Right lobe of liver (tissue), 6 donors: ENCODE data around the gene NAA20. TPM values are rescaled to one million over a fixed set of nuclear protein-coding genes. Genes with fewer than 3 reads are reported as not detected.

Source experiments
- ATAC-seq, 4 donors: fragments of 200-7000 bp; cut with Tn5 transposase; one replicate each; pipeline ENCODE4 v1.9.1; 2020; ENCODE audit warnings: mild to moderate bottlenecking in 4 of 4, moderate library complexity in 4 of 4
- DNase-seq, 3 donors: peaks; one replicate each; pipeline ENCODE4 v3.0.0-alpha.2; 2020
- H3K27ac ChIP-seq, 3 donors: fragments of 200-600 bp; one replicate each; pipeline ENCODE4 v1.8.0; 2022
- H3K27me3 ChIP-seq, 2 donors: fragments of 200-600 bp; one replicate each; pipeline ENCODE4 v1.8.0; 2022
- H3K36me3 ChIP-seq, 4 donors: fragments of 200-600 bp; sonication (generic) in 1 of 4; one replicate each; pipeline versions ENCODE4 v1.5.1 to v1.8.0; 2017 to 2022; ENCODE audit warnings: control low read depth in 1 of 4
- H3K4me1 ChIP-seq, 4 donors: fragments of 200-600 bp; sonication (generic) in 1 of 4; one replicate each; pipeline versions ENCODE4 v1.5.1 to v1.8.0; 2017 to 2022; ENCODE audit warnings: control low read depth in 1 of 4
- H3K4me3 ChIP-seq, 3 donors: fragments of 200-600 bp; one replicate each; pipeline ENCODE4 v1.8.0; 2022
- H3K9me3 ChIP-seq, 4 donors: fragments of 200-600 bp; sonication (generic) in 1 of 4; one replicate each; pipeline versions ENCODE4 v1.5.1 to v1.8.0; 2017 to 2022; ENCODE audit warnings: control low read depth in 1 of 4
- CTCF ChIP-seq, 4 donors: fragments of 200-600 bp in 3 of 4; fragments of 450-650 bp in 1 of 4; IDR thresholded peaks; one replicate each; pipeline versions ENCODE4 v1.5.1 to v1.8.0; 2016 to 2022; ENCODE audit warnings: antibody characterized with exemption in 4 of 4, mild to moderate bottlenecking in 2 of 4
- POLR2A ChIP-seq: fragments of 450-650 bp; IDR thresholded peaks from one replicate; pipeline ENCODE4 v1.6.1; 2017; ENCODE audit warnings: antibody characterized with exemption, mild to moderate bottlenecking
- WGBS: methylation state at CpG from one replicate; pipeline ENCODE4 v1.1.6; 2018; ENCODE audit warnings: low coverage, low lambda C conversion rate; ENCODE audit not compliant: insufficient coverage; ENCODE audit errors: missing lambda C conversion rate; 5-methylcytosine and 5-hydroxymethylcytosine counted together
- intact Hi-C, 2 donors: fragments of 100-400 bp; cut with DNase I; formaldehyde crosslinking; loops; one replicate each; pipeline versions ENCODE4 v1.11.2 to v1.14.1; 2022
- total RNA-seq, 6 experiments: library from RNA; depleted of rRNA in 2 of 6; stranded (reverse); fragments of >200 nt in 2 of 6; fragmentation: NEBNext Ultra II Directional in 3 of 6; extraction: Animal tissue kit (Norgen Biotek cat#: 25700) in 3 of 6; gene quantifications; one replicate each; pipeline versions ENCODE4 v1.1.0 to v1.2.4, GENCODE V29; 2016 to 2023
- donor health status: DM: no; HTN: yes; CAD: no.
- donor health status: DM: no; HTN: no; CAD: no.
- donor health status: DM: no; HTN: no; CAD: no.
- donor health status: DM: no; HTN: yes; CAD: no.
- donor health status: DM: no; HTN: yes; CAD: no.

The NAA20 gene
- total RNA-seq, 6 experiments from 2014 or later = 34.0 to 48.0 (median 41.7) TPM

DNA sequence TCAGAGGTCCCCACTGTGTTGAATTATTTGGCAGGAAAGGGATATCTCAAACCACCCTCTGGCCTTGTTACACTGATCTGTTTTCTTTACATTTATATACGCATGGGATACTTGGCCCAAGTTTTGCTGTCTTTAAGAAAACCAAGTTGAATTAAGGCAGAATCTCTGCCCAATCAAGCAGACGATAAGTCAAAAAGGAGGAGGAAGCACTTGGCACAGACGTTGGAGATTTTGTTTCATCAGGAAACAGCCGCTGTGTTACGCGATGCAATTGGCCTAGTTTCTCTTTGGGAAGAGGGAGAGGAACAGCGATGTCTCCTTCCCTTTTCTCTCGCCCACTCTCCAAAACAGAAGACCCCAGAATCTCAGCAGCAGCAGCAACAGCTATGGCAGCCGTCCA is 20.2 kb upstream of the NAA20 start:
- H3K36me3 ChIP-seq = peaks cover 0 to 23% (median 0%) of the 10 kb centered on the region in 4 donors
- ATAC-seq = no peak
- WGBS = 45% methylated on average over 8 of the region's 9 CpGs
- no peak for TF ChIP-seq POLR2A
- no peak for TF ChIP-seq CTCF (IDR thresholded peaks at IDR 0.05)
- peaks cover 0 to 31% (median 5%) of the 10 kb centered on the region in 4 donors for H3K4me1 ChIP-seq
- H3K4me3 ChIP-seq = no peak overlapping the region
- H3K27me3 ChIP-seq = no peaks in the 10 kb centered on the region
- intact Hi-C loops = loop anchor here (10.0 kb wide), 2 partner anchors 212 to 302 kb away; no protein-coding TSS in a partner anchor
- no peak overlapping the region for H3K27ac ChIP-seq
- no peak for DNase-seq
- H3K9me3 ChIP-seq = no peaks in the 10 kb centered on the region

DNA sequence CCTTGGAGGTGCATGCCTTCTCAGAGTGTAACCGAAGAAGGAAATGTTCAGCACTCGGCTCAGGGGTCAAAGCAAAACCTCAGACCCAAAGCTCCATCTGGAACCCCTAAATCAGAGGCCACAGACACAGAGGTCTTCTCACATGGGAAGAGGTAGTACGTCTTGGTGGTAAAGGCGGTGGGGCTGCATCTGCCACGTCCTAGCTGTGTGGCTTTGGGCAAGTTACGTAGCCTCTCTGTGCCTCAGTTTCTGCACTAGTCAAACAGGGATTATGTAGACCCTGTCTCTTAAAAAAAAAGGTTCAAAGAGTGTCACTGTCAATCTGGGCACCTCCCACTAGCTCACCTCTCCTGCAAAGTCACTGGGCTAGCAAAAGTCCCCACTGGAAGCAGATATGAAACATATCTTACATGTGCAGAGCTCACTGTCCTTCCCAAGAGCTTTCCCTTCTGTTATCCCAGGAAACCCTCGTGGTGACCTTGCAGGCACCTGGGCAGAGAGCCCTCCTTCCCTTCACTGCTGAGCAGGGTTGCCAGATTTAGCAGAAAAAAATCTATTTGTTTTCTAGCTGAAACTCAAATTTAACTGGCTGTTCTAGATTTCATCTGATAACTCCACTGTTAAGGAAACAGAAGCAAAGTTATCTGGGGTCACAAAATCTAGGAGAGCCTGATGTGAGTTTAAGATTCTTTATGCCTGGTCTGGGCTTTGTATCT is 18.0 kb upstream of the NAA20 start:
- Histone ChIP-seq H3K4me1 (peaks cover 0 to 37% (median 13%) of the 10 kb centered on the region in 4 donors), H3K27ac (peak overlapping the region in 1 of 3 donors; percentile 43), H3K9me3 (no peaks in the 10 kb centered on the region), H3K4me3 (no peak overlapping the region), H3K27me3 (no peaks in the 10 kb centered on the region), H3K36me3 (peaks cover 0 to 17% (median 0%) of the 10 kb centered on the region in 4 donors)
- DNase-seq (peak in 2 of 3 donors; percentile 63 to 69), ATAC-seq (peak; percentile 43 to 76 (median 67))
- TF ChIP-seq POLR2A (no peak), CTCF (IDR thresholded peaks at IDR 0.05) (no peak)
- intact Hi-C loops = loop anchor here (10.0 kb wide), 2 partner anchors 214 to 304 kb away; no protein-coding TSS in a partner anchor
- 58% methylated on average over 6 of the region's 7 CpGs for WGBS

- ATAC-seq = peak in 1 of 4 donors; percentile 15
- no peak for TF ChIP-seq POLR2A
- no peak for TF ChIP-seq CTCF (IDR thresholded peaks at IDR 0.05)
- H3K4me1 ChIP-seq = peaks cover 0 to 37% (median 13%) of the 10 kb centered on the region in 4 donors
- no peak for DNase-seq
- no peaks in the 10 kb centered on the region for H3K9me3 ChIP-seq
- H3K27ac ChIP-seq = peak overlapping the region in 1 of 3 donors; percentile 43
- 61% methylated on average over 6 of the region's 14 CpGs for WGBS
- no peaks in the 10 kb centered on the region for H3K27me3 ChIP-seq
- no peak overlapping the region for H3K4me3 ChIP-seq
- H3K36me3 ChIP-seq = peaks cover 0 to 17% (median 0%) of the 10 kb centered on the region in 4 donors
- intact Hi-C loops = no loop called here
Observed at GRCh38 chr20:20000211-20000968, 16.8 kb upstream of the NAA20 start.

GRCh38 chr20:20002101-20002998 is 14.8 kb upstream of the NAA20 start:
- peak; percentile 42 to 88 (median 48) for ATAC-seq
- WGBS = 17% methylated on average over 9 of the region's 9 CpGs

More at GRCh38 chr20:20002101-20002998, 14.8 kb upstream of the NAA20 start:
- Histone ChIP-seq H3K27ac (peak overlapping the region in 2 of 3 donors; percentile 18 to 55), H3K9me3 (no peaks in the 10 kb centered on the region), H3K36me3 (peaks cover 0 to 8% (median 0%) of the 10 kb centered on the region in 4 donors), H3K4me3 (no peak overlapping the region), H3K4me1 (peaks cover 0 to 37% (median 13%) of the 10 kb centered on the region in 4 donors), H3K27me3 (no peaks in the 10 kb centered on the region)
- TF ChIP-seq CTCF (IDR thresholded peaks at IDR 0.05) (no peak), POLR2A (no peak)
- DNase-seq = peak in 1 of 3 donors; percentile 76
- intact Hi-C loops = no loop called here
